CMK (cell line): ENCODE results near the gene GALNT3.

Source experiments
- DNase-seq: peaks from one replicate; pipeline ENCODE4 v3.0.0-alpha.2; 2010; ENCODE audit warnings: low read depth

Gene GALNT3

GRCh38 chr2:165793779-165794535, at the start of gene GALNT3:
Gene GALNT3 (minus strand): TSS chr2:165794247. CDS start chr2:165770700, 23,547 bp downstream.
- no peak for DNase-seq

- no peak for DNase-seq
Measured at GRCh38 chr2:165843351-165843750, 49.3 kb upstream of the GALNT3 start.

GRCh38 chr2:165840333-165840958, 46.4 kb upstream of the GALNT3 start:
- DNase-seq, result no peak

- no peak for DNase-seq
Measured at GRCh38 chr2:165839610-165840009, 45.6 kb upstream of the GALNT3 start.

DNA sequence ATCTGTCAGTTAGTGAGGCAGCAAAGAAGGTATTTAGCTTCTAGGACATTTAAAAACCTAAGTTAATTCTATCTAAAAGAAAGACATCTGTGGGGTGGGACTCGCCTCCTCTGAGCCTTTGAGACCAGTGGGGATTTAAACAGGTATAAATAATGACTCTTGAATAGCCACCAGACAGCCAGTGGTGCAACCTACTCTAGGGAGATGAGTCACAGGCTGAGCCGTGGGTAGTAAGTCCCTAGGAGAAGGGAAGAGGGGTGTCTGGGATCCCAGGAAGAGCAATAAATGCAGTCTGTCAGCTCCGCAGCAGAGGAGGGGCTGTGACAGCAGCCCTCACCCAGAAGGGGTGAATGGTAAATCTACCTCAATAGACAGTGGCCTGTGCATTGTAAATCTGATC, 43.1 kb upstream of the GALNT3 start:
- no peak for DNase-seq

GRCh38 chr2:165835363-165835762, 41.3 kb upstream of the GALNT3 start:
- no peak for DNase-seq

GRCh38 chr2:165833156-165833555, 39.1 kb upstream of the GALNT3 start:
- no peak for DNase-seq

DNA sequence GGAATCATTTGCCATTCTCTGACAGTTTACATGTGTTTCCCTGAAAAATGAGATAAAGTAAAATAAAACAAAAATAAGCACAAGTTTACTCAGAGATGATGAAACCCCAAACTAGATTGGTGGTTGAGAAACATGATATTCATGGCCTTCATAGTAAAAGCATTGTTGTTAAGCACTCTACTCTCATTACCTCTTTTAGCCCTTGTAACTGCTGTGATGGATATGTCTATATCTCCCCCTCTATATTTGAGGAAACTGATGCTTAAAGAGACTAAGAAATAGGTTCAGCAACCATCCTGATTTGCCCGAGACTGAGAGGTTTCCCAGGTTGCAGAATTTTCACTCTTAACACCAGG, 33.9 kb upstream of the GALNT3 start:
- no peak for DNase-seq

DNA sequence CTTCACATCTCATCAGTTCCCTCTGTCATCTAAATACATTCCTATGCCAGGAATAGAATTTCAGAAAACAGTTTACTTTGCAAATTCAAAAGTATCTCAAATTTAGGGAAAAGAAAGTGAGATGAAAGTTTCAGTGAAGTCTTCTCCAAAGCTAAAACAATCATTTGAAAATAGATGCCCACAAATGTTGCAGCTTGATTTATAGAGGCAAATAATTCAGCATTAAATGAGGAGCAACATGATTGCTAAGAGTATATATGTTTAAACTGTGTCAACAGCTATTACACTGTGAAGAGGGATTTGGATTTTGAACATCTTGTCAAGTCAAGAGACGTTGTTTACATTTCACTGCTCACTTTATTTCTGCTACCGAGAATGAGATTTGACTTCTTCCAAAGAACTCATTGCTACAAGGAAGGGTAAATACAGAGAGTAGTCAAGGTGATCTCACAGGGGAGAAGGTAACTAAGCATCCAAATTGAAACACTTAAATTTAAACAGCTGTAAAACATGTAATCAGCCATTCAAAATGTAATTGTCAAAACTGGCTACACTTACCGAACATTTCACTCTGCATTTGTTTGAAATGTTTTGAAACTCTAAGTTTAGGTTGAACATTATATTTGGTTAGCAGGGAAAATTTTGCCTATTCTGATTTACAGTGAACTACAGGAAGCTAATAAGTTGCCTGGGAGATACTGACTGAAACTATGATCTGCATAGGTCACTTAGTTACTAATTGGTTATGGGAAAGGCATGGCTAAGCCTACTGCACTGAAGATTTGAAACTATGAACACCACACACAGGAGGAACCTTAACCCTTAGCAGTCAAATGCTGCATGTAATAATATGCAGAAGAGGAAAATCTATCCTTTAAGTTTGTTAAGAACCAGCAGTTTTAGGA, 33.2 kb upstream of the GALNT3 start:
- DNase-seq, result no peak

GRCh38 chr2:165825041-165825440, 31.0 kb upstream of the GALNT3 start:
- DNase-seq, result no peak

DNA sequence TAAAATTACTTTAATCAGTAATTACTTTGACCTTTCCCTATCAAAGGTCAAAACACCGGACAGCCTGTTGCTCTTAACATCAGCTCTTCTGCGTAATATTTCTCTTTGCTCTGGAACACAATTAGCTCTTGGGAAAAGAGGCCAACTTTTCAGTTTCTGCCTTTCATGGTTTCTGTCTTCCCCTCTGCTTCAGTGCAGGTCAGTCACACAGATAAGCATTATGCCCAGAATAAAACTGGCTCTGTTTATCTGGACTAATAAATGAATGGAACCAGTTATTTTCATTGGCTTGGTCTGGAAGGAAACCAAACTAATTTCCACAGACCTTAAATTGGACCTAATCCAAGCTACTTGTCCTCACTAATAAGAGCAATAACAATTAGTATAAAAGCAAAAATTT, 26.2 kb upstream of the GALNT3 start:
- no peak for DNase-seq

DNA sequence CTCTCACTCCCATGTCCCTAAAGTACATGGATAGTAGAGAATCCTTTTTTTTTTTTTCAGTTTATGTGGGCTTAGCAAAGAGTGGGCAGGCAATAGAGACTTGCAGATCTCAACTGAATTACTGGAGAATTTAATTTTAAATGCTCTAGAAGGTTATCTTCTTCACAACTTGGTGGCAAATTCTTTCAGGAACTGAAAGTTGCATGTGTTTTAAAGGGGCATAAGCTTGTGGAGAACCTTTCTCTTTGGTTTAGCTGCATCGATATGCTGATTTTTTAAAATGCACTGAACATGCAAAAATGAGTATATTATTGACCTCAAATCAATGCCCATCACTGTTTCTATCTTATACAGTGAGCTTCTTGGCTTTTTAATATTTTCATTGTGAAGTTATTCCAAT, 24.9 kb upstream of the GALNT3 start:
- DNase-seq, result no peak

DNA sequence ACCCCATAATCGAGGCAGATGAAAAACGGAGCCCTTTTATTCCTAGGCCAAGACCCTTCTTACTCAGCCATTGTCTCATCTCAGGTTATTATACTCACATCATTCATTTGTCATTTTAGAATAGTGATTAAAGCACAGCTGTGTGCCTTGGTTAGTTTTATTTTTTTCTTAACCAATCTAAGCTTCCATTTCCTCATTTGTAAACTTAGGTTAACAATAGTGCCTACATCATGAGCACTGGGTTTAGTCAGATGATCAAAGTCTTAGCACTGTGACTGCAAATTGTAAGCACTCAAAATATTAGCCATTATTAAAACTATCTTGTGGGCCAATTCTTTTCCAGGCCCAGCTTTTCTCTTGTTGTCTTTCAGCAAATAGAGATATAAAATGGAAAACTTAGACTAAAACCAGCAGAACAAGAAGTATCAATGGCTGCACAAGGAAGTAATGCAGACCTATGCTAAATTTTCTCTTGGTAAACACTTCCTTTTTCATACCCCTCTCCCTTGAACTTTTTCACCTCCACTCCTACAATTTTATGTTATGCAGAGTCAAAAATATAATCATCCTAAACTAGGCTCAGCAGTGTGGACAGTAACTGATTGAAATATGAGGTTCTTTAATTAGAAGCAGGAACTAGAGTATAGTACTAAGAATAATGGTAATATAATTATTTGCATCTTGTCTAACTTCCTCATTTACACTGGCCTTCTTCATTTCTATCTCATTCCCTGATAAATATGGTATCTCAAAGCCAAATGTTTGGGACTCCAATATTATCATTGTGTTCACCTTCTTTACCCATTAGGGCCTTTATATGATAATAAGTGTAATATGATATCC, 21.5 kb upstream of the GALNT3 start:
- DNase-seq, result no peak

DNA sequence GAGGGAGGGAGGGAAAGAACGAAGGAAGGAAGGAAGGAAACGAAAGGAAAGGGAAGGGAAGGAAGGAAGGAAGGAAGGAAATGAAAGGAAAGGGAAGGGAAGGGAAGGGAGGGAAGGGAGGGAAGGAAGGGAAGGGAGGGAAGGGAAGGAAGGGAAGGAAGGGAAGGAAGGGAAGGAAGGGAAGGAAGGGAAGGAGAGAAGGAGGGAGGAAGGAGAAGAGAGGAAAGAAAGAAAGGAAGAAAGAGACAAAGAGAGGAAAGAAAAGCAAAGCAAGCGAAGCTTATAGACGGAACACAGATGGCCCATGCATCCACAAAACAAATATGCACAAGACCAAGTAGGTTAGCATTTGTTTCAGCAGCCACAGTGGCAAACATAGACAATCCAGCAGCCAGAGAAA, 20.4 kb upstream of the GALNT3 start:
- DNase-seq, result no peak

GRCh38 chr2:165811592-165812370, 17.7 kb upstream of the GALNT3 start:
- no peak for DNase-seq

DNA sequence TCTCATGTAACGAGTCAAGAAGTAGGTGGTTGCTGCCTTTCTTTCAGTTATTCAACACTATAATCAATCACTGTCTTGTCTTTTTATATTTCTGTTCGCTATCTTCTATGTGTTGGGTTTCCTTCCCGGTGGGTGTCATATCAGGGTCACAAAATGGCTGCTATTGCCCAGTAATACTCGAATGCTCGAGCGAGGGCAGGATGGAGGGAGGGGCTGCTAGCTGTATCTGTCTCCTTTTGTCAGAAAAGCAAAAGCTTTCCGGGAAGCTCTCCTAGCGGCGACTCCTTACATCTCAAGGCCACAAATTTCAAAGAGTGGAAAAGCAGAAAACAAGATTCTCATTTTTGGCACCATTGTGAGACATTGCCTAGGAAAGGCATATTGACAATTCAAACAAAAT, 16.4 kb upstream of the GALNT3 start:
- no peak for DNase-seq

DNA sequence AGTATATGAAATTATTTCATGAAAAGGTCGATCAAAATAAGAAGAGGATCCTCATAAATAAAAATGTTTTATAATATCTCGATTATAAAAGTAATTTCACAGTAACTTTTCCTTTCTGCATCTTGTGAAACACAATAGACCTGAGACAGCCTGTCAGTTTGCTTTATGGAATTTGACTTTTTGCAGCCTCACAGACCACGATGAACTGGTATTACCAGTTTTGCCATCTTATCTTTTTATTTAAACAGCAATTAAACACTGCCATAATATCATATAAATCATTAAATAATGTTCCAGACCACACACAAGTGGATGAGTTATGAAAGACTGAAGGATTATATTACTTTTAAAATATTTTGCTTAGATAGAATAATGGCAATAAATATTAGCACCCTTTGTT, 10.7 kb upstream of the GALNT3 start:
- no peak for DNase-seq

DNA sequence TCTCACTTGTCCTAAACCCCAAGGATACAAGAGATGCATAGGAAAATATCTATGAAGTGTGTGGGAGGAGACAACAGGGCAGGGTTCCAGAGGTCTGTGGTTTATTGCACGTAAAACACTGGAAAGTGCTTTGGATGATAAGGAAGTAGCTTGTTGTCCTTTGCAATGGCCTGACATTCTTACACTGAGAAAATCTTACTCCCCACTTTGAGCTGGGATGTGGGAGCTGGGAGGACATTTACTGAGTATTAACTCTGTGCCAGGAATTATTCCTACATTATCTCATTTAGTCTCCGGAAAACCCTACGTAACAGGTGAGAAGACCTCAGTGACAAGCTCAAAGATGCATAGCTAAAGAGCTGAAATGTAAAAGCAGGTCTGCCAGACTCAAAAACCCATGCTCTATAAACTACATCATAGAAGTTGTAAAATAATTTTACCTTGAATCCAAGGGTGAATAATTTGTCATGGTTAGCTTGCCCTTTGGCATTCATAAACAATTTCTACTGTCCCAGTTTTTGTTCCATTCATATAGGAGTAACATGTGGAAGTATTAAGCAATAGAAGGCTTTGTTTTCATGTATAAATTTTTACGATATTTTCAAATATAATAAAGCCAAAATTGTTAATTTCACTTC, 9.2 kb upstream of the GALNT3 start:
- DNase-seq, result no peak

- DNase-seq, result no peak
Measured at GRCh38 chr2:165801176-165801575, 7.1 kb upstream of the GALNT3 start.

DNA sequence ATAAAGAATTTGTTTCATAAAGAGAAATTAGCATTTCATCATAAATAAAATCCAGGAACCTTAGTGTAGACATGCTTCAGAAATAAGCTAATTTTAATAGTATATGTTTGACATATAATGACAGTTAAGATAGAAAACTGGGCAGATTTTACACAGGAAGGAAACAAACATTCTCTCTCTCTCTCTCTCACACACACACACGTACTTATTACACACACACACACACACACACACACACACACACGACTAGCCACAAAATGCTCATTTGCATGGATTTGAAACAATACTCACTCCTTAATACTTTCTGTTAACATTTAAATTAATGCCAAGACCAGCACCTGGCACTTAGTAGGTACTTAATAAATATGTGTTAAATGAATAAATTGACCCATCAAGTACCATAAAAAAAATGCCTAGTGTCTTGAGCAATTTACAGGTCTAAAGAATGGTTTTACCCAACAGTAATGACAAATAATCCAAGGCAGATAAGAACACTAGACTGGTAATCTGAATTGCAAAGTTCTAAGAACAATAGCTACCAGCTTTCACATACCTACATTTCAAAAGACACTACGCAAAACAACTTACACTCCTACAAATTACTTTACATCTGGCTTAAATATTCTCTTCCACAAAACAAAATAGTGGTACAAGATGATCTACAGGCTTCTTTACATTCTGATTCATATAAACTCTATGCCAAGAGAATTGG, 2.9 kb upstream of the GALNT3 start:
- DNase-seq, result no peak
